Activated CD4-positive, CD25-positive, alpha-beta regulatory T cell treated with anti-CD3 and anti-CD28 coated beads, Interleukin-2, amount 50 U/mL, for 72 hours (primary cell): ENCODE measurements around the gene MARCKS.

Source experiments
- DNase-seq: peaks from one replicate; pipeline ENCODE4 v3.0.0; 2021

Gene MARCKS, protein sequence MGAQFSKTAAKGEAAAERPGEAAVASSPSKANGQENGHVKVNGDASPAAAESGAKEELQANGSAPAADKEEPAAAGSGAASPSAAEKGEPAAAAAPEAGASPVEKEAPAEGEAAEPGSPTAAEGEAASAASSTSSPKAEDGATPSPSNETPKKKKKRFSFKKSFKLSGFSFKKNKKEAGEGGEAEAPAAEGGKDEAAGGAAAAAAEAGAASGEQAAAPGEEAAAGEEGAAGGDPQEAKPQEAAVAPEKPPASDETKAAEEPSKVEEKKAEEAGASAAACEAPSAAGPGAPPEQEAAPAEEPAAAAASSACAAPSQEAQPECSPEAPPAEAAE

DNA sequence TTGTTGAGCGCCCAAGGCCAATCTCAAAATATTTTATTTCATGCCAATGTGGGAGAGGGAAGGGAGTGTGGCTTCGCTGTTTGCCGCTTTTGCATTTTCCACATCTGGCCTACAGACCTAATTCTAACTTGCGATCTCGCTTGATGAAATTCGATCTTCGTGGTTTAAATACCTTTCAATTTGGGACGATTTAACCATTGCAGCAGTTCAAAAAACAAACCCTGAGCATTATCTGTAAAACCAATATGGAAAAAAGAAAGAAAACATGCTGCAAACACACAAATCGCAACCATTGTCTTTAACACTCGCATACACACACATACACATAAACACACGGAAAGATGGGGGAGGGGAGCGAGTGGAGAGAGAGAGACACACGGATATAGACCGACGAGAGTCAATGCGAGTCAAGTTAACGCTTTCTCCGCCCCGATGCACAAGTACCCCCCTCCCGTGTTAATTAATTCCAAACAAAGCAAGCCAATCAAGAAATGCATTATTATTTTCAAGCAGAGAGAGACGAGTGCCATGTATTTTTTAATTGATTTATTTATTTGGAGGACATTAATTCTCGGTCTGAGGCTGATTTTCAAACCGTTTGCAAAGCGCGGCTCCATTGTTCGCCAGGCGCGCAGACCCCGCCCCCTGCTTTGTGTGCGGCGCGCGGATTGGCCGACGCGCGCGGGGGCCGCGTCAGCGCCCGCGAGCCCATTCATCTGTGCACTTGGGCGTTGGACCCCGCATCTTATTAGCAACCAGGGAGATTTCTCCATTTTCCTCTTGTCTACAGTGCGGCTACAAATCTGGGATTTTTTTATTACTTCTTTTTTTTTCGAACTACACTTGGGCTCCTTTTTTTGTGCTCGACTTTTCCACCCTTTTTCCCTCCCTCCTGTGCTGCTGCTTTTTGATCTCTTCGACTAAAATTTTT, at the start of gene MARCKS:
MARCKS (plus strand) TSS at position 721 of the 931 bp plus-strand sequence. CDS start 401 bp downstream, outside the sequence.
- DNase-seq = no peak

DNA sequence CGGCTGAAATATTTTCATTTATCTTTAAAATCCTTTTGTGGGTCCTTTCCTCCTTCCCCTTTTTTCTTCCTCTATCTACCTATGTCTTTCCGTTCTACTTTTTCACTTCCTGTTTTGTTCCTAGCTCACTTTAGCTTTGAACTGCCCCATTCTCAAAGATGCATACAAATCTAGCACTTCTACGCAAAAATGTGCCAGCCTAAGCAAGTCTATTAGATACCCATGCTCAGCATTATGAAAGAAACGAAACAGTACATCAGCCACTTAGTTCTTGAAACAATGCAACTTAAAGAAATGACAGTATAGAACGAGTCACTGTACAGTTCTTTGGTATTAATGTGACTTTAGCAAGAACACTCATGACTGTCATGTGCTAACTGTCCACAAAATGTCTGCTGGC, 47.3 kb upstream of the MARCKS start:
- DNase-seq = no peak

DNA sequence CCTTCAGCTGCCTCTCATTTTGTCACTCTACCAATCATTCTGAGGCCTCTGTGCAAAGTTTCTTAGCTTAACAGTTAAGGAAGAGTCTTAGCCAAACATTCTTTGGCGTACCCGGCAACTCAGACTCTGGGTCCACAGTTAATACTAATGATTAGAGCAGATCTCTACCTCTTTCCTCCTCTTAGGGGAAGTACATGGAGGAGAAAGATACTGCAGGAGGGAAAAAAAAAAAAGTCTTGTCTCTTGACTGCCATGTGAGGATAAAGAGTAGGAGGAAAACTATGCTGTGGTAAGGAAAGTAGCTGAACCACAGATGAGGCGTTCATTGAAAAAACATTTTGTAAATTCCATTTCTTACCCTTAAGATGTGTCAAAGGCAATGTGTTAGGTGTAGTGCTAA, 44.0 kb upstream of the MARCKS start:
- DNase-seq = no peak

DNA sequence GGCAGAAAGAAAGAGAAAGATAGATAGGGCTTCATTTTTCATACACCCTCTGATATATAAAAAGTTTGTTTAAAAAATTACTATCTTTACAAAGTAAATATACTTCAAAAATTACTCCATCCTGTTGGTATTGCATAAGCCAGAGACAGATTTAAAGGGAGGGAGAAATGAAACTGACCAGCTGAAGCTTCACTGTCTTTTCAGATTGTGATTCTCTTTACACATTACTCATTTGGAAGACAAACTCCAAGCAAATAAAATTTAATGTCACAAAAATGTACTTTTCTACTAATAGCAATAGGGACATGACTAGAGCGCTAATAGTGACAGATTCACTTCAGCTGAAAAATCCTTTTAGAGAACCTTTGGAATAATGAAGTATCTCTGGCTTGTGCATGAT, 38.6 kb upstream of the MARCKS start:
- DNase-seq = no peak

DNA sequence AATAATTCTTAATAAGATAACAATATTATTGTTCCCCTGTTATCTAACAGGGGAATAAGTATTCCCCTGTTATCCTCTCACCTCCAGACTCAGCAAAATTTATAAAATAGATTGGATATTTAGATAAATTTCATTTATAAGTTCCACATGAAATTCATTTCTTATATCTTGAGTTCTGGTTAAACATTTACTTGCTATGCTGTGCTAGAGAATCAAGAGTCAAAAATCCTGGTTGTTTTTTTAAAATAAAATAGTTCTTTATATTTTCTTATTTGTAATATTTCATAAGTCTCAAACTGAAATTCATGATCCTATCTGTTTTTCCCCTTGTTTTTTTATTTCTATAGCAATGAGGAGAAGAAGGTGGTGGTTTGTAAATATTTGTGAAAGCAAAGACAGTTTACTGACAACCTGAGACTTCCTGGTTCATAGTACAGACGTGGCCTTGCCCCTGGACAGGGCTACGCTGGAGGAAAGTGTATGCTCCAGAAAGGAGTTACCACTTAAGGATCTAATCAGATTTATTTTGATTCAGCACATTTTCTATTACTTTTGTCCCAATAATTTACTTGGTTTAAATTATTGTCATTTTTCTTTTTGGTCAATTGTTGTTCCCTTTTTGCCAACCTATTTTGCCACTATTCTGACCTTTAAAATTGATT, 37.8 kb upstream of the MARCKS start:
- DNase-seq = no peak

DNA sequence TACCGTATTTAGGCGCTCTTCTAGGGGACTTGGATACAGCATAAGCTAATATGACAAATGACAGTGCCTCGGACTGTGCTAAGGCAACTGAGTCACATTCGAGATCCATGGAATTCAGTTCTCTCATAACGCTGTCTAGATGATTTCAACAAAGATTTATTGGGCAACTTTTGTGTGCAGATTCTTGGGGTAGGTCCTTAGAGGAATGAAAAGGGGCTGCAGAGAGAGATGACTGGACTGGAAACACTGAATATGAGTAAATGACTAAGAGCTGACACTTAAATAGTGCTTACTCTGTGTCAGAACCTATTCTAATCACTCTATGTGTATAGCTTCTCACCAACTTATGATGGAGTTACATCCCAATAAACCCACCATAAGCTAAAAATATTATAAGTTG, 36.4 kb upstream of the MARCKS start:
- DNase-seq = no peak

DNA sequence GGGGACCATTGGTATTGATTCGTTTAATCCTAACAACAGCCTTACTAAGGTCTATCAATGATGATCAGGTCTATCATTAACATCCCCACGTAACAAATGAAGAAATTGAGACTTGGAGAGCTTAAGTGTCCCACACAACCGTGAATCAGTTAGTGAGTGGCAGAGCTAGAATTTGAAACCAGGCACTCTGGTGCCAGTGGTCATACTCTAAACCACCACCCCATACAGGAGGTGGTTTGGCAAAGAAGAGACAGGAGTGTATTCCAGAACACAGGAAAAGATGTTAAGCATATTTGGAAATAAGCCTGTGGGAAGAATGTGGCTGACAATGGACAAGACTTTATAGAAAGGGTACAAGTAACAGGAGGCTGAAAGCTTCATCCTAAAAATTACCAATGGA, 35.7 kb upstream of the MARCKS start:
- no peak for DNase-seq

DNA sequence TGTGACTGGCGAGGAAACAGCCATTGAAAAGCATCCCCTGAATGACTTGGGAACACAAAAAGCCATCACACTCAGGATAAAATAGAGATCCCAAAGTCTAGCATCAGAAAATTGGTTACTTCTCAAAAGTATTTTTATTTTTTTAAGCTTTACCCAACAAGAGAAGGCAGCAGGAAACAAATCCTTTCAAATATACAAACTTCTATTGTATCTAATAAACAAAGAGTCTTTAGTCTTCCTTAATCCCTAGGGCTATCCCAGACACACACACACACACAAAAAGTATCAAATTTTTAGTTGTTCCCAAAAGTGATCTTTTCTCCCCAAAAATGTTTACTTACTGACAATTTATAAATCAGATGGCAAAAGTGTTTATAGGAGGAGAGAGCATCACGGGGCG, 33.2 kb upstream of the MARCKS start:
- DNase-seq = no peak

DNA sequence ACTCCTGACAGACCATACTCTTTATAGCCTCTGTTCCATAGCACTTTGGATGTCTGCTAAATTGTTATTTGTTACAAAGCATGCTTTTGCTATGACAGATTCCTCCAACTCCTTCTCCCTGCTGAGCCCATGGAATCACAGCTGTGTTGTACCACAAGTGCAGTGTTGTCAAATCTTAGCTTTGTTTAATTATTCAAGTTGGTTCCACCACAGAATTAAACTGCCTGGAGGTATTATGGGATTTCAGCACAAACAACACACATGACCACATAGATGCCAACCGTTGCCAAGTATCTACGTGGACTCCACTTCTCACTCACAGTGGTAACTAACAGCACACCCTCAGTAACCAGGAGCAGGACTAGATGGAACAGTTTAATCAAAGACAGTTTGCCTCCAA, 32.7 kb upstream of the MARCKS start:
- no peak for DNase-seq

DNA sequence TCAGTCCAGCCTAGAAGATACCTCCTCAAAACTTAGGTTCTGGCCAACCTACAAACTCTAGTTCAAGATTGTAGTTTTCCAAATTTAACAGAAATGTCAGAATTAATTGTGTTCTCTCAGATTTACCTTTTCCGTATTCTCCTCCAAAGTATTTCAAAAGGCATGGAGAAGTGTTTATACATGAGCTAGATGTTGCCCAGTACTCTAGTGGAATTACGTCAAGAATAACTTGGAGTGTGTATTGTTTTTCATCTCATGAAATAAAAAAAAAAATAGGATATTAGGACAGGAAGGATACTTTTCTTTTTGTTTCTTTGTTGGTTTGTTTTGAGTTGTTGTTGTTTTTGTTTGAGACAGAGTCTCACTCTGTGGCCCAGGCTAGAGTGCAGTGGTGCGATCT, 32.3 kb upstream of the MARCKS start:
- no peak for DNase-seq

DNA sequence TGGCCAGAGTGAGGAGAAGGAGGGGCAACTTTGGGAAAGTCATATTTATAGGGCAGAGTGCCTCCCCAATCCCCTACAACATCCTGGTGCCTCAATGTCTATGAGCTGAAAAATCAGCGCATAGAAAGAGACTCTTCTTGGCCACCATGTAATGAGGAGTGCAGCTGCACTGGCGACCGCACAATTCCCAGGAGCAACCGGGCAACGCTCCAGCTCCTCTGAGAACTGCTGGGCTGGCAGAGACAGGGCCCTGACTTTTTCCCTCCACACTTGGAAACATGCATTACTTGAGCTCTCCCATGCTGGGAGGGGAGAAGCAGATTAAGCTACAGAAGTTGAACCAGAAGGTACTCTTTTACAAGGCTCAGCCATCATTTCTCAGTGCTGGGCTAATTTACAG, 31.4 kb upstream of the MARCKS start:
- no peak for DNase-seq

DNA sequence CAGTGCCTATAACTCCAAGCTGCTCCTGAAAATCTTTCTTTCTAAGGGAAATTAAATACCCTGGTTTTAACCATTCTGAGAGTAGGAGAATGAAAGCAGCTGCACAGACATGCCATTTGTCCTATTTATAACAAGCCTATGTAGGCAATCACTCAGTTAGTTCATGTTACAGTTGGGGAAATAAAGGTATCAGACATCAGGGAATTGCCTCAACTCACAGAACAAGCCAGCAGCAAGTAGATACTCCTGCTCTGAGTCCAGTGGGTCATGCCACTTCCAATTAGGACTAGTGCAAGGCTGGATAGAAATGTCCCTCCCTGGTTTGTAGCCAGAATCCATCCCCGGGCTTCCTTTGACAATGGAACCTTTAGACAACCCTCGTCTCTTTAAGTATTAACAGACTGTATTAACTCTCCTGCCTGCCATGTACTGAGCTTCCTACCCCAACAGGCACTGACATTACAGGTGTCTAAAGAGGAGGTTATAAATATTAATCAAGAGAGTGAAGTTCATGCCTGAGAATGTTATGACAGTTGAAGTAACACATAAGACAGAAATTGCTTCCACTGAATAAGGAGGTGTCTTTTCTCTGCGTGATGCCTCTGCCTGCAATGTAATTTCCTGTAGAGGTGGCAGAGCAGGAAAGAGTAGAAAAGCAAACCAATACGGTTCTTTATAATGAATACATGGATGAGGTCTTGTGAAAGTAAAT, 28.0 kb upstream of the MARCKS start:
- DNase-seq = no peak

DNA sequence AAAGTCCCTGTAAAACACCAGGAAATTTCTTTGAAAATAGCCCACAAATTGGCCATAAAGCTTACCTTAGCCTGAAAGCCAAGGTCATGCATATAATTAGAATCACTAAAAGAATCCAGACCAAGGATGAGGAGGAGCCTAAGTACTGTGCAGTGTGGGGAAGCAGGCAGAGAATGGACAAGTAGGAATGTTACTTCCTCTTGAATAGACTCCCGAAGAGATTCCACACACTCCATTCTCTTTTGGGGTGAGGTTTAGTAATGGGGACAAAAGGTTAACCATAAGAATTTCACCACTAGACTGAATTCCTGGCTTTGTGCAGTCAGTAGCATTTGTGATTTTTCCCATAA, 27.5 kb upstream of the MARCKS start:
- no peak for DNase-seq

DNA sequence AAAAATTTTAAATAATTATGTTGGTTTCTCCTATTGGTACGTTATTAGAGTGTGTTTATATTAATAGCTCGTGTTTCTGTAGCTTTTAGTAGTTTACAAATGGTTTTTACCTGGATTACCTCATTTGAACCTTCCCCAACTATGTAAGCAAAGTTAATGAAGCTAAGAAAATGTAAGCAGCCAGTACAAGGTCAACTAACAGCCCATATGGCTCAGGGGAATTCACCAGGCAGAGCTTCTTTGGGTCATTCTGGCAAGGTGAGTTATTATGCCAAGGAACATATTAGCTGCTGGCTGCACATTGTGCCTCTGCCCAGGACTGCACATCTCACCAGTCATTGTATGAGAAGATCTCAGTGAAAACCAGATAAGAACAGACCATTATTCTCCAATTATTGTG, 27.0 kb upstream of the MARCKS start:
- no peak for DNase-seq

DNA sequence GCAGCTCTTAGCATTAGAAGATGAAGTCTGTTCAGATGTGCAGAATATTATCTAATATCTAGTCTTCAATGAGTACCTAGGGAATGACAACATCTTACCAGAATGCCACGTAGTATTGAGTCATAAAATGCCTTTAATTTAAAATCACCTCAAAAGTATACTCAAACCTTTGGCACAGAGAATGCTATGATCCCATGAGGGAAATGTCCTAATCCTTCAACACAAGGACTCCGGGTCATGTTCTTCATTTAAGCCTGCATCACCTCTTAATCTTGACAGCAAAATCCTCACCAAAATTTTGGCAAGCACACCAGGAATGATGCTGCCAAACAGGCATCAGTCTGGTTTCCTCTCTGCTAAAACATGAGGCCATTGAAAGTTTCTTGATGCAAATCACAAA, 23.6 kb upstream of the MARCKS start:
- DNase-seq = no peak

DNA sequence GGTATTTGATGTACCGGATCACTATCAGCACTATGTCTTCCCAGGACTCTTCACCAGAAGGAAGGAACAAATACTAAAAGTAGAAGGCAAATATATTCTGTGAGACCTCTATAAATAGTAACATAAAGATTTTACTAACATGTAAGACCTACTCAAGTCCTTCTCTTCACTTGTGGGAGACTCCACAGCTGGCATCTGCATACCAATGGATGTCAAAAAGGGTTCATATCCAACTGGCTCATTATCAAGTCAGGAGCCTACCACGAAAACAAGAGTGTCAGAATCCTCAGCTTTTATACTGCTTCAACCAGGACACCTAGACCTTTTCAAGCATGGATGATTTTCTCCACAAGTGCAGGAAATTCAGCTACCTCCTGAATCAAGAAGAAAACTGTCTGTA, 20.0 kb upstream of the MARCKS start:
- no peak for DNase-seq

DNA sequence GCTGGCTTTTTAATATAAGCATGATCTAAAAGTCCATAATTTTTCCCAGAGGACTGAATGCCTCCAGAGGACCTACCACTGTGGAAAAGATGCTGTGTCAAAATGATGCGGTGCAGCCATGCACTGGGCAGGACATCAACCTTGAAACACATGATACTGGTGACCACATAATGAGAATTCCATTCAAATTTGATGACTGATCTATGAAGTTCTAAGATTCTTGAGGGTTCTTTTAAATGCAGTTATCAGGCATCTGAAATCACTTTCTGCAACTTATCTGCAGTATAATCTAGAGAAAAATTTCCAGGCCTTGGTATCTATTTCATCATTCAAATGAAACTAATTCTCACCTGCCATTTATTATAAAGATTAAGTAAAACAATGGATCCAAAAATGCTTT, 15.0 kb upstream of the MARCKS start:
- no peak for DNase-seq

DNA sequence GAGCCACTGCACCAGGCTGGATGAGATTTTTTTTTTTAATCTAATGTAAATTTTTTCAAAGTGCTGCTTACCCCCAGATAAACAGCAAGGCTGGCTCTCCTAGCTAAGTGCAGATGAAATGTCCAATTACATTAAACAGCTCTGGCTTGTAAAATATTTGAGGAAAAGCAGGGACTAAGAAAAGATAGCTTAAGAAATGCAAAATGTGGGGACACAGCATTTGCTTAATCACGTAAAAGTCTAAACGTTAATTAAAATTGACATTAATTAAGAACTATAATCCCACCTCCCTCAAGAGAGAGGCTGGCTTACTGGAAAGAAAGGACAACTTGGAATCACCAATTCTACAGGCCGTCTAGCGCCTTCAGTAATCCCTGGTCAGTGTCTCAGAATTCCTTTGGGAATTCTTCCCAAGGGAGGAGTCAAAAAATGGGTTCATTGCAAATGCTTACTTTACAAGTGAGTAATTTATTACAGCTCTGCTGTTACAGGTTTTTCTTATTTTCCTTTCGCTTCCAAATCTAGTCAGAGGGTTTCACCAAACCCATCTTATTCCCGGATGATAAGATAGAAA, 13.6 kb upstream of the MARCKS start:
- DNase-seq = no peak

DNA sequence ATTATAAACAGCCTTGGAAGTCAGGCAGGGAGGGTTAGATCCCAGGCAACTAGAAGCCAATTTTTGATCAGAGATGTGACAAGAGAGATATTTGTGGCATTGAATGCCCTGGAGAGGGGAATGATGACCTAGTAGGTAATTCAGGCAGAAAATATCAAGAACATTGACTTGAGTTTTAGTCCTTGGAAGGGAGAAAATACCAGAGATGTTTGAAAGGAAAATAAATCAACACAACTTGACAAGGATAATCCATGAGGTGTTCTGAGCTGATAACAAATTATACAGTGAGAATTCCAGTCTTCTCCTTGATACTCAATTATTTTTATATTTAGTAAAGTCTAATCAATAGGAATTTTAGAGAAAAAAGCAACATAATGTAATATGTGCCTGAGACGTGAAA, 10.6 kb upstream of the MARCKS start:
- no peak for DNase-seq

DNA sequence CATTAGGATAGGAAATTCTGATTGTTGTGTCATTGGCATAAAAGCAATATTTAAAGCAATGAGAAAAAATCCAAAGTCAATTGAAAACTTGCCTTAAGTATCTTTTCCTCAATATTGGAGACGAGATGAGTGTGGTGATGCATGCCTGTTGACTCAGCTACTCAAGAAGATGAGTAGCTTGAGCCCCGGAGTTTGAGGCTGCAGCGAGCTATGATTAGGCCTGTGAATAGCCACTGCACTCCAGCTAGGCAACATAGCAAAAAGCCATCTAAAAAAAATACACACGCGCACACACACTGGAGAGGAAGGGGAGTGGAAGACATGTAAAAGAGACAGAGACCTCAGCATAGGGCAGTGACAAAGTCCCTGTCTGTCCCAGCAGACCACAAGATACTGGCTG, 9.7 kb upstream of the MARCKS start:
- DNase-seq = no peak

DNA sequence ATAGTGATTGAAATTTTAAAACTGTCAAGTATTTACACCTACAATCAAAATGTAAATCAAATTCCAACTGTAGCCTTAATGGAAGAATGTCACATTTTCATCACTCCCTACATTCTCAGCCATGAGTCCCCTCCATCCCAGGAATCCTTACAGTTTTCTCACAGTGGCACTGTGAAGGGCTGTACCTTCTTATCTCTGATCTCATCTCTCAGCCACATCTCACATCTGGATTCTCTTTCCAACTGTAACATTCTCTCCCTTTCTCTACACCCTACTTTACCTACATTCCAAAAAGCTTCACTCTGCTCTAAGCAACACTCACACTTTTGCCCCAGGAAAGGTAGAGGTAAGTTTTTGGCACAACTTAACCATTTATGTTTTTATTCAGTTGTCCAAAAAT, 8.9 kb upstream of the MARCKS start:
- DNase-seq = no peak

DNA sequence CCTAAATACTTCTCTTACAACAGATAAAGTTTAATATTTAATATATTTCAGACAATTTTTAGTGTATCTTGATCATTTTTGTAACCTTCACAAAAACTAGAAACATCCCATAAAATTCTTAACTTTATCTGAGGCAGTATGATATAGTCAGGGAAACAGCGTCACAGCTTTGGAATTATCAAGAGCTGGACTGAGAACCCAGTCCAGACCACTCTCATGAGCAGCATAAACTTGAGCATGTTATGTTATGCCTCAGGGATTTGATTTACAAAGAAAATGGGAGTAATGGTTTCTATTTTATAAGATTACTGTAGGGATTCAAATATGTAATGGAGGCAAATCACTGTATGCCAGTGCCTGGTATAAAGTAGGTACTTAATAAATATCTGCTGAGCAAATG, 8.3 kb upstream of the MARCKS start:
- DNase-seq = no peak

DNA sequence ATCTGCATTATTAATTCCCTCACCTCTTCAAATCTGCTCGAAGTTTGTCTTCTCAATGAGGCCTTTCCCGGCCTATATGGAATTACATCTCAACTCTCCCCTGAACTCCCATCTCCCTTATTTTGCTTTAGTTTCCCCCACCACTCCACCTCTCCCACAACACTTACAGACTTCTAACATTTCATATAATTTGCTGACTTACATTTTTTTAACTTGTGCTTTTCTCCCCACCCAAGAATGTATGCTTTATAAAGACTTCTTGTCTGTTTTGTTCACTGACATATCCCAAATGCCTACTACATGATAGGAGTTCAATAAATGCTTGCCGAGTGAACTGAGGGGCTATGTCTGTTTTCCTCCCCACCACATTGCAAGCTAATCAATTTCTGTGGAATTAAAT, 3.9 kb upstream of the MARCKS start:
- DNase-seq = no peak
